AG04450 (cell line): ENCODE data around the gene DNAJB4. TPM values are rescaled to one million over a fixed set of nuclear protein-coding genes. Genes with fewer than 3 reads are reported as not detected.
"Not testable (repeated sequence)": the region's sequence is repeated elsewhere in the genome, so short reads cannot be mapped to it uniquely, and the experiment has no call there.

Source experiments
- CTCF ChIA-PET: fragments of 300-600, 350-600 bp; formaldehyde crosslinking; extraction: SDS; loops from one replicate; lab custom pipeline; 2022; ENCODE audit warnings: antibody characterized with exemption, inconsistent platforms; lab: Charles Lee
- POLR2A ChIA-PET: fragments of 350-600 bp; formaldehyde crosslinking; extraction: SDS; loops from one replicate; lab custom pipeline; 2021; ENCODE audit warnings: antibody characterized with exemption, inconsistent platforms; lab: Yijun Ruan, JAX
- DNase-seq: peaks from one replicate; pipeline ENCODE4 v3.0.0-alpha.2; 2011; ENCODE audit warnings: low read depth, low spot score
- H3K27ac ChIP-seq: one replicate; pipeline ENCODE4 v1.5.1; 2012; ENCODE audit warnings: low read depth, low read length, control low read depth
- H3K27me3 ChIP-seq: one replicate; pipeline ENCODE4 v1.6.0; 2012; ENCODE audit warnings: low read length; ENCODE audit not compliant: control insufficient read depth, insufficient read depth
- H3K4me3 ChIP-seq: 2 replicates; pipeline ENCODE4 v1.5.1; 2011; ENCODE audit warnings: mild to moderate bottlenecking, low read depth, low read length, control low read depth
- H3K9me3 ChIP-seq: 2 replicates; pipeline ENCODE4 v1.5.1; 2012; ENCODE audit warnings: low read length; ENCODE audit not compliant: control insufficient read depth, insufficient read depth
- CTCF ChIP-seq: IDR thresholded peaks from 2 replicates; pipeline ENCODE4 v1.5.1; 2011; ENCODE audit warnings: low read depth, low read length, control low read depth, inconsistent platforms
- polyA plus RNA-seq: library from polyadenylated mRNA; depleted of rRNA; stranded (reverse); fragments of >200 nt; gene quantifications from 2 replicates; pipeline ENCODE4 v1.2.3, GENCODE V29; 2011

DNAJB4 gene
- polyA plus RNA-seq, 1 experiment, result 51.6 TPM

GRCh38 chr1:78011050-78011449 is 6.3 kb downstream of the DNAJB4 start:
- ChIA-PET CTCF (interaction anchor here (0.9 to 2.2 kb wide), 2 partner anchors 87 to 103 kb away, joined by 6 to 13 read pairs; no protein-coding TSS in a partner anchor), POLR2A (interaction anchor here (0.7 kb wide), 2 partner anchors 8 to 18 kb away, joined by 3 to 4 read pairs; no protein-coding TSS in a partner anchor)
- TF ChIP-seq CTCF, result no peak
- no peak overlapping the region for H3K27ac ChIP-seq
- DNase-seq, result no peak
- H3K27me3 ChIP-seq, result no peaks in the 10 kb centered on the region
- H3K4me3 ChIP-seq, result no peak overlapping the region
- no peaks in the 10 kb centered on the region for H3K9me3 ChIP-seq

- POLR2A ChIA-PET, result no interaction called here
- no peak overlapping the region for H3K4me3 ChIP-seq
- CTCF ChIA-PET, result interaction anchor here (0.8 kb wide), 2 partner anchors 20 to 99 kb away, joined by 3 to 4 read pairs; no protein-coding TSS in a partner anchor
- no peaks in the 10 kb centered on the region for H3K9me3 ChIP-seq
- no peak overlapping the region for H3K27ac ChIP-seq
- H3K27me3 ChIP-seq, result no peaks in the 10 kb centered on the region
- TF ChIP-seq CTCF, result no peak
- no peak for DNase-seq
These were observed 10.4 kb downstream of the DNAJB4 start for GRCh38 chr1:78015148-78015547.

- DNase-seq, result no peak
- CTCF ChIA-PET, result interaction anchor here (0.5 kb wide), 1 partner anchor 47 kb away, joined by 5 read pairs; no protein-coding TSS in a partner anchor
- POLR2A ChIA-PET, result interaction anchor here (0.9 kb wide), 1 partner anchor 11 kb away, joined by 3 read pairs; no protein-coding TSS in a partner anchor
- Histone ChIP-seq H3K27me3 (no peaks in the 10 kb centered on the region), H3K27ac (no peak overlapping the region), H3K4me3 (no peak overlapping the region), H3K9me3 (no peaks in the 10 kb centered on the region; the same call in 1 of the 2 replicates)
- no peak for TF ChIP-seq CTCF
These were observed 14.3 kb downstream of the DNAJB4 start for GRCh38 chr1:78019024-78019423.

GRCh38 chr1:78021134-78021533 is 16.4 kb downstream of the DNAJB4 start:
- DNase-seq, POLR2A ChIA-PET, H3K27ac ChIP-seq, H3K9me3 ChIP-seq, H3K4me3 ChIP-seq, H3K27me3 ChIP-seq, CTCF ChIA-PET: not testable (repeated sequence)

- no peak for TF ChIP-seq CTCF
- Histone ChIP-seq H3K27ac (no peak overlapping the region), H3K27me3 (no peaks in the 10 kb centered on the region), H3K4me3 (no peak overlapping the region), H3K9me3 (no peaks in the 10 kb centered on the region)
- ChIA-PET POLR2A (interaction anchor here (0.7 kb wide), 1 partner anchor 8 kb away, joined by 4 read pairs; no protein-coding TSS in a partner anchor), CTCF (interaction anchor here (0.6 to 1.1 kb wide), 2 partner anchors 82 to 85 kb away, joined by 3 read pairs; no protein-coding TSS in a partner anchor)
- DNase-seq, result no peak
These were observed 25.1 kb downstream of the DNAJB4 start for GRCh38 chr1:78029793-78030192.
